Type B pancreatic cell (in vitro differentiated cells): ENCODE measurements around the gene PICK1. TPM values are rescaled to one million over a fixed set of nuclear protein-coding genes. Genes with fewer than 3 reads are reported as not detected.

Experiments
- DNase-seq: peaks from one replicate; pipeline ENCODE4 v3.0.0; 2021; ENCODE audit warnings: mixed read lengths; ENCODE audit not compliant: unreplicated experiment; ENCODE audit errors: extremely low spot score
- H3K27ac Mint-ChIP-seq: 2 replicates; pipeline ENCODE4 v1.8.0; 2021; ENCODE audit warnings: mild to moderate bottlenecking, mixed read lengths
- H3K27me3 Mint-ChIP-seq: 2 replicates; pipeline ENCODE4 v1.8.0; 2021; ENCODE audit warnings: mixed read lengths
- H3K36me3 Mint-ChIP-seq: 2 replicates; pipeline ENCODE4 v1.8.0; 2021; ENCODE audit warnings: mixed read lengths
- H3K4me1 Mint-ChIP-seq: one replicate; pipeline ENCODE4 v1.8.0; 2021; ENCODE audit warnings: mixed read lengths; ENCODE audit not compliant: unreplicated experiment
- H3K4me3 Mint-ChIP-seq: 2 replicates; pipeline ENCODE4 v1.8.0; 2021; ENCODE audit warnings: mild to moderate bottlenecking, mixed read lengths
- H3K9me3 Mint-ChIP-seq: 2 replicates; pipeline ENCODE4 v1.8.0; 2021; ENCODE audit warnings: mixed read lengths
- CTCF ChIP-seq: fragments of 200-600 bp; sonication (generic); conservative IDR thresholded peaks from 2 replicates; pipeline ENCODE4 v1.5.0; 2021; ENCODE audit warnings: antibody characterized with exemption, mild to moderate bottlenecking
- total RNA-seq: library from RNA; stranded (reverse); gene quantifications from 2 replicates; pipeline ENCODE4 v1.2.1, GENCODE V29; 2021; ENCODE audit warnings: low replicate concordance

Gene PICK1
- total RNA-seq, 1 donor from 2014 or later, result 45.4 TPM

GRCh38 chr22:38107692-38108515, 50.7 kb downstream of the PICK1 start:
- Mint-ChIP-seq H3K36me3 (no peaks in the 10 kb centered on the region), H3K4me3 (peak overlapping the region; percentile 54), H3K4me1 (peaks cover 18% of the 10 kb centered on the region), H3K9me3 (no peaks in the 10 kb centered on the region), H3K27me3 (no peaks in the 10 kb centered on the region), H3K27ac (peak overlapping the region; percentile 63)
- no peak for TF ChIP-seq CTCF
- no peak for DNase-seq

GRCh38 chr22:38108561-38109319, 51.5 kb downstream of the PICK1 start:
- no peak for TF ChIP-seq CTCF
- Mint-ChIP-seq H3K4me1 (peaks cover 18% of the 10 kb centered on the region), H3K36me3 (no peaks in the 10 kb centered on the region), H3K4me3 (no peak overlapping the region), H3K27me3 (no peaks in the 10 kb centered on the region), H3K27ac (peak overlapping the region; percentile 63), H3K9me3 (no peaks in the 10 kb centered on the region)
- DNase-seq, result no peak

GRCh38 chr22:38109371-38110001, 52.3 kb downstream of the PICK1 start:
- Mint-ChIP-seq H3K36me3 (peaks cover 3% of the 10 kb centered on the region), H3K4me3 (peak overlapping the region; percentile 69), H3K27ac (peak overlapping the region; percentile 59), H3K9me3 (no peaks in the 10 kb centered on the region), H3K4me1 (peaks cover 21% of the 10 kb centered on the region), H3K27me3 (no peaks in the 10 kb centered on the region)
- TF ChIP-seq CTCF, result no peak
- peak; percentile 69 for DNase-seq

- H3K9me3 Mint-ChIP-seq, result no peaks in the 10 kb centered on the region
- no peak for TF ChIP-seq CTCF
- DNase-seq, result no peak
- peaks cover 22% of the 10 kb centered on the region for H3K4me1 Mint-ChIP-seq
- H3K36me3 Mint-ChIP-seq, result peaks cover 4% of the 10 kb centered on the region
- H3K27me3 Mint-ChIP-seq, result no peaks in the 10 kb centered on the region
- peak within 1 kb of the TSS; percentile 83 for H3K27ac Mint-ChIP-seq
- H3K4me3 Mint-ChIP-seq, result peak within 1 kb of the TSS; percentile 69
These were observed 53.0 kb downstream of the PICK1 start, which contains the start of gene BAIAP2L2 for GRCh38 chr22:38110008-38110862. Gene BAIAP2L2 (minus strand): TSS chr22:38110684. CDS start chr22:38110525, 159 bp downstream.
